ENCODE results near the gene CREB1. TPM values are rescaled to one million over a fixed set of nuclear protein-coding genes. Genes with fewer than 3 reads are reported as not detected.
A peak's percentile ranks its signal among the peaks of the same experiment; 100 is the strongest.
"Not testable (repeated sequence)": the region's sequence is repeated elsewhere in the genome, so short reads cannot be mapped to it uniquely, and the experiment has no call there.

CREB1 gene
- polyA plus RNA-seq, 3 donors = 73.6 to 84.9 (median 76.3) TPM

DNA sequence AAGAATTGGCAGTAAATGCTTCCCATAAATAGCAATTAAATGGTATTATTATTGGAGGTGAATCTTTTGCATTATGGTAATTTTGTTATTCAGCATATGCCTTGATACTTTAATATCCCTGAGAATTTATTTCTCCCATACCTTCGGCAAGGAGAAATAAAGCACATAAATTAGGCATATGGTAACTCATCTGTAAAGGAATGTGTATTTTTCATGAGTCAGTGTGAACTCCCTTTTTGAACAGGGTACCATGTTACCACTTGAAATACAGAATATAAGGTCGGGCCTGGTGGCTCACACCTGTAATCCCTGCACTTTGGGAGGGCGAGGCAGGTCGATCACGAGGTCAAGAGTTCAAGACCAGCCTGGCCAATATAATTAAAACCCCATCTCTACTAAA, 77.1 kb downstream of the CREB1 start:
- DNase-seq (ENCODE audit: low read depth in 3 of 3, low spot score in 2 of 3) = no peak

DNA sequence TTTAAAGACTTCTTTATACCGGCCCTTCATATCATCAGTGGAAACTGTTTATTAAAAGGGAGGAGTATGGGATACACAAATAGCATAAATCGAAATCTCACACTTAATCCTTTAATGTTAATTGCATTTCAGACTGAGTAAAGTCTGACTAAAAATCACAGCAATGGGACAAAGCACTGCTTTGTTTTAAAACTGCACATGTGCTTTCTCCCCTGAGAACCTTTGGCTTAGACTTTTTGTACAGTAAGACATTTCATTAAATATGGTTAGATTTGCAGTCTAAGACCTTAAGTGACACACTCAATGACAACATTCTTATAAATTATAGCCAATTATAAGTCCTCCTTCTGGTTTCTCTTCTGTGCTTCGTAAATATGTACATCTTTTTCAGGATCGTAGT, 83.0 kb downstream of the CREB1 start:
- no peak for DNase-seq (ENCODE audit: low read depth in 3 of 3, low spot score in 2 of 3)

DNA sequence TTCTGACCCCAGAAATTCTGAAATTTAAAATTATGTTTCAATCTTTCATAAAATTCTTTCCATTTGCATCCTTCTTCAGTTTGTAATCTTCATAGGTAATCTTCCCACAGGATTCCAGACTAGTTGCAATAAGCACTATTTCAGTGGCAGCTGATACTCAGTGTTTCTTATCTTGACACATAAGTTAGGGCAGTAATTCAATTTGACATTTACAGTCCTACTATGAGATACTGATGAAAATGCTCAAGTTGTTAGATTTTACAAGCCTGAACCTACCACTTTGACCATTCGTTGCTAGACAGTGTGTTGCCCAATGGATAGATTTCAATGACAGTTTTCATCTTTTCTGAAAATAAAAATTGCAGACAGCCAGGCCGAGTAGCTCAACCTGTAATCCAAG, 85.1 kb downstream of the CREB1 start:
- no peak for DNase-seq (ENCODE audit: low read depth in 3 of 3, low spot score in 2 of 3)

DNA sequence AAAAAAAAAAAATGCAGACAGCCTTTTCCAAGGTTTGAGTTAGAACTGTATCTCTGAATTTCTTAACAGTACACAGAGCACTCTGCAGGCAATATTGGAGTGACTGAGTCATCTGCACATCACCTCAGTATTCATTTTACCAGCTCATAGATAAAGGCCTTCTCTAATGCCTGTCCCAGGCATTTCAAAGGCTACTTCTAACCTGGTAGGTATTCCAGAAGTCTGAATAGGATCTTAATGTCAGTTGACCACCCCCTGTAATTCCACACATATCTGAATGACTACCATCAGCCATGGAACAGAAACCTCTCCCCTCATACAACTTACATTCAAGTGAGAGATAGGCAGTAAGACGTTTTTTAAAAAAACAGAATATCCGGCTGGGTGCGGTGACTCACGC, 86.4 kb downstream of the CREB1 start:
- no peak for DNase-seq (ENCODE audit: low read depth in 3 of 3, low spot score in 2 of 3)

DNA sequence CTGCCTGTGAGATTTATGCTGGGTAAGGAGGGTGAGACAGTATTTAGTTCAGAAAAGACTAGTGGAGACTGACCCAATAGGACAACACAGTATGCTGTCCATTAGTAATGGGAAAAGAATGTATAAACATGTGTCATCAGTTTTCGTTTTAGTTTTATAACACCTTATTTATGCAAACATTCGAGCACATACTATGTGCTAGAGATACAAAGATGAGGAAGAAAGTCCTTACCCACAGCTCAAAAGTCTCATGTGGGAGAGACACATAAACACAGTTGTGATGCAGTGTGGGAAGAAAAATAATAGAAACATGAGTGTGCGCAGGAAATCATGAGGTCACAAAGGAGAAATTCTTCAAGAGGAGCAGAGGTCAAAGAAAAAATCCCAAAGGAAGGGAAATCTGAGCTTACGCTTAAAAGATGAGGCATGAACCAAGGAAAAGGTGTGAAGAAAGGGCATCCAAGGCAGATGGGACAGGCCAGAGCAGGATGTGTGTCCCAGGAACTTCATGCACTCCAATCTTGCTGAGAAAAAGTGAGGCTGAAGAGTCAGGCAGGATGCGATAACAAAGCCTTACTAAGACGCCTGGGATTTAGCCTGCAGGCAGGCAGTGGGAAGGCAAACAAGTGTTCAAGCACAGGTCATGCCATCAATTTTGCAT, 87.4 kb downstream of the CREB1 start:
- no peak for DNase-seq (ENCODE audit: low read depth in 3 of 3, low spot score in 2 of 3)

DNA sequence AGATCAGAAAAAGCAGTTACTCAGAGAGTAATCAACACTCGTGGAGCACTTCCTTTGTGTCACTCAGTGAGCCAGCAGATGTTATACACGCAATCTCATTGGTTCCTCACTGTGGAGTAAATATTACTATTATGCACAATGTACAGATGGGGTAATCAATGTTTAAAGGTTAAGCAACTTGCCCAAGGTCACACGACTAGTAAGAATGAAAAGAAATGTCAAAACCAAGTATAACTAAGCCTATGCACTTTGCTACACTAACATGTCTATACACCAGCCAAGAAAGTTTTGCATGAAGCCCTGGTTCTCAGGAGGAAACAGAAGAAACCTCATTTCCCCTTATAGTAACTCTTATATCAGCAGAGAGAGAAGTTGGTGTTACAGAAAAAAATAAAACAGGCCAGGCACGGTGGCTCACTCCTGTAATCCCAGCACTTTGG, 90.0 kb downstream of the CREB1 start:
- DNase-seq (ENCODE audit: low read depth in 3 of 3, low spot score in 2 of 3) = no peak

DNA sequence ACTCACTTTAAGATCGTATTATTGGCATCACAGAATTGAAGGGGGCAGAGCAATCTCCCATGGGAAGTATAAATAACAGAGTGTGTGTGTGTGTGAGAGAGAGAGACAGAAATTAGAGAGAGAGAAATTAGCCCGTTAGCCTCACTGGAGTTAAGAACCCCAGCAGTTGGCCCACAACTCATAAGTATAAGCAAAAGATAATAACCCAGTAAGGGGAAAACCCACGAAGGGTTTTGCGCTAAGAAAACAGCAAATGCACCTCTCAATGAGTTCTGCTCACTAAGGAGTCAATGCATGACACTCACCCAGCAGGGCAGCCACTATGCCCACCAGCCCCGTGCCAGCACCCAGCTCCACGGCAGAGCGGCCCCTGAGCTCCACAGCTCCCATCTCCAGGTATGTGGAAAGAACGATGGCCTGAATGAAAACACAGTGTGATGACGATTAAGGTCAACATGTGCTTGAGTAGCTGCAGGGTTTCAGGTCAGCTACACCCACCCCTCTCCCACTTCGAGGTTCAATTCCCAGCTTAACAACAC, 91.8 kb downstream of the CREB1 start:
- DNase-seq (ENCODE audit: low read depth in 3 of 3, low spot score in 2 of 3) = no peak

DNA sequence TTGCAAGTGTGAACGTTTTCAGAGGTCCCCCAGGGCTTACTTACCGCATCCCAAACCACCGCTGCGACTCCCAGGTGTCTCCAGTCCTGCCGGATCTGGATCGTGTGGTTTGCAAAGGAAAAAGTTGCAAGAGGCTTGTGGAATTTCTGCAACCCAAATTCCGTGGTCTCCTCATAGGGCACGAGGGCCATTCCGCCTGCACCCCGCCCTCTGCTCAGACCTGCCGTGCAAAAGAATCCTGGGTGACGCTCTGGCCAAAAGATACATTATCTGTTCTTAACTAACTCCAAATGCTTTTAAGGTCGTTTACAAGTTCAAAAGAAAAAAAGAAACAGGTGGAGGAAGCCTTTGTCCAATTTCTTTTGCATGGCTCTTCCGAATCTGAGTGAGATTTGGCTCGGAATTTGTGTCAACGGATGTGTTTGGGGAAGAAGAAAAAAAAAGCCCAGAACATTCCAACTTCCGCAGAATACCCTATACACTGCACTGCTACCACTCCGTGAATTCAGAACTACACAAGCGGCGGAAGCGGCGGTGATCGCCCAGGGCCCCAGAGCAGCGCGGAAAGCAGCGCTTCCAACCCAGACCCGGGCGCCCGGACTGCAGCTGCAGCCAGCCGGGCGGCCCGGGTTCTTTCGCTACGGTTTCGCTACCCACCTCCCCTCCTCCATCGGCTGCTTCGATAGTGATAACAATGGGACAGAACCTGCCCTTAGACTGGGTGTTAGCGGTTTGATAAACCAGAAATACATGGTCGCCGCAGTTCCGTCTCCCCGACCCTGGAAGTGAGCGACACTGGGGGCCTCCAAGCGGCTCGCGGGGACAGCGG, 94.6 kb downstream of the CREB1 start:
- DNase-seq (ENCODE audit: low read depth in 3 of 3, low spot score in 2 of 3) = peak; percentile 34 to 50 (median 48)

DNA sequence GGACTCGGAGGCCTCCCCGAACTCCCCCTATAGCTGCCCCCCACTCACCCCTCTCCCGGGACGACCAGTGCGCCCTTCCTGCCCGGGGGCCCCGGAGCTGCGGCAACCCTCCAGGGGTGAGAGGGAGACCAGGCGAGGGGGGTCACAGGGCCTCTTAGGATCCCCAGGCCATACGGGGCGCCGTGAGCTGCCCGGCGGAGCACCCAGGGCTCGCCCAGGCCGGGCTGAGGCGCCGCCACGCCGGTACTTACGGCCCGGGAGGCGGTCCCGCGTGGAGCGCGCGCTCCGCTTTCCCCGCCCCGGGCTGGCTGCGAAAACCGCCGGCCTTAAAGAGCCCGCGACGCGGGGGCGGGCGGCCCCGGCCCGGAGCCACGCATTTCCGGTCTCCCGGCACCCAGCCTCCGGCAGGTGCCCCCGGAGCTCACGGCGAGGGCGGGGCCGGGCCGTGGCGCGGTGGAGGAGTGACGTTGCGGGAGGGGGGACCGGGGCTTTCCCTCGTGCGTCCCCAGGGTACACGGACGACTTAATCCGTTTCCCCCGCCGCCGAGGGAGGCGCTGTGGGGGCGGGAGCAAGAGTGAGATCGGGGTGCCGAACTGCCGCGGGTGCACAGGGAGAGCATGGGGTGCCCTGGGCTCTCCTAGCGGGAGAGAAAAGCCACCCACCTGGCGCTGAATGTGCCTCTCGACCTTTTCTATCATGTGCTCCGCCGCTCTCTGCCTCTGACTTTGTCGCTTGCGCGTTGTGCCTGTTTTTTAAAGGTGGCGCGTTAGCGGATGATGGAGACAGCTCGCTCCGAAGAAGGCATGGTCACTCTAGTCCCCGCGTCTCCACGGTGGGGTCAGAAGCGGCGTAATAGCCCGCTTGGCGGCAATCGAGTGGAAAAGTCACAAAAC, 95.5 kb downstream of the CREB1 start, which contains the start of gene METTL21A:
Gene METTL21A (minus strand): TSS at position 381 of the 894 bp plus-strand sequence. CDS start 1,019 bp downstream, outside the sequence.
- peak; percentile 64 to 67 (median 66) for DNase-seq (ENCODE audit: low read depth in 3 of 3, low spot score in 2 of 3)

DNA sequence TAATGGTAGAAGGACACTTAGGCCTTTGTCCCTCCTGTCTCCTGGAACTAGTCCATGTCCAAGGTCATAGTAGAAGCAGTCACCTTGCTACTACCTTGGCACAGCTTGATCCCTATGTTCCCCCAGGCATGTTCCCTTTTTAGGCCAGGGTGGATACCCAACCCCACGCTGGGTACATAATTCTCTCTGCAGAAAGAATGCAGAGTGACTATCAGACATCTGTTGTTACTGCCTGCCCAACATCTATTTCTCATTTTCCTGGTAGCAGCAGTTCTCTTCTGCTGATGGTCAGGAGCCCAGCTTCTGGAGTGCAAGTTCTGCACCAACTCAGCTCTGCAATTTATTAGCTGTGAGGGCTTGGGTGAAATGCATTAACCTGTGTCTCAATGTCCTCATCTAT, 99.8 kb downstream of the CREB1 start:
- DNase-seq (ENCODE audit: low read depth in 3 of 3, low spot score in 2 of 3) = no peak

DNA sequence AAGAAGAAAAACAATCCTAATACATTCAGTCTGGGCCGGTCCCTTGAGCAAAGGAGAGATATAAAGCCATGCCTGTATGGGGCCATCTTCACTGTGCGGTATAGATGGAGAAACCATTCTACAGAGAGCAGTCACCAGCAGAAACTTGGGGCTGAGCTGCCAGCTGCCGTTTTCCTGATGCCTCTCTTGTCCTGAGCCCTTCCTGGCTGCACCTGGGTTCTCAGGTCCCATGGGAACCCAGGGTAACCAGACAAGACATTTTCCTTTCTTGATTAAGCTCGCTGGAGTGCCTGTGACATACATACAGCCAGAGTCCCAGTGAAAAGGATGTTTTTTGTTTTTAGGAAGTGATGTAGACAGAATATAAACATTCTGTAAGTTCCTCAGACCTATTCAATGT, 100.7 kb downstream of the CREB1 start:
- DNase-seq (ENCODE audit: low read depth in 3 of 3, low spot score in 2 of 3) = no peak

DNA sequence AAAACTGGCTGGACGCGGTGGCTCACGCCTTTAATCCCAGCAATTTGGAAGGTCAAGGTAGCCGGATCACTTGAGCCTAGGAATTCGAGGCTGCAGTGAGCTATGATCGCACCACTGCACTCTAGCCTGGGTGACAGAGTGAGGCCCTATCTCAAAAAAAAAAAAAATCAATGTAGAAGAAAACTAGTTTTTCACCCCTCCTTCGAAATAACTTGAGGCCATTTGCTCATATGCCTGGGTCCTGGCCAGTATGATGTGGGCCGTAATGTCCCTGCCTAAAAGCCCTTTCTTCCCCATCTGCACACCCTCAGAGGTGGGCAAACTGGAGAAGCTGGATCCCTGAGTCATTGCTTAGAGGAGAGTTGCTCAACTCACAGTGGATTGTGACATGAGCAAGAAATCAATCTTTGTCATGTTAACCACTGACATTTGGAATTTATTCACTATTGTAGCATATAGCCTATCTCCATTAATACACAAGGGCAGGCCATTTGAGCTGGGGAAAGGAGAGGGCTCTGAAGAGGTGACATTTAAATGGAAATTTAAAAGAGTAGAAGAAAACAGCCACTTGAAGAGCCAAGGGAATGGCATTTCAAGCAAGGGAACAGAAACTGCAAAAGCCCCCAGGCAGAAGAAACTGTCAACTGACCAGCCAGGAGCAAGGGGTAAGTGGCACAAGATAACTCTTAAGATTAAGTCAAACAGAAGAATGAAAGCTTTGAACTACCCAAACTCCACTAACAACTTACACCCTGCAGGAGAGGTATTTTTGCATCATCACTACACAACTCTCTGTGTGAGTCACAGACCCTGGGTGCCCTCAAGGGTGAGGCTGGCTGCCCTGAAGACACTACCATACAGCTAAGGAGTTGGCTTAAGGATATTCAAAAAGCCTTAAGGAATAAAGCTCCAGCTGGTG, 103.1 kb downstream of the CREB1 start:
- DNase-seq (ENCODE audit: low read depth in 3 of 3, low spot score in 2 of 3) = no peak

DNA sequence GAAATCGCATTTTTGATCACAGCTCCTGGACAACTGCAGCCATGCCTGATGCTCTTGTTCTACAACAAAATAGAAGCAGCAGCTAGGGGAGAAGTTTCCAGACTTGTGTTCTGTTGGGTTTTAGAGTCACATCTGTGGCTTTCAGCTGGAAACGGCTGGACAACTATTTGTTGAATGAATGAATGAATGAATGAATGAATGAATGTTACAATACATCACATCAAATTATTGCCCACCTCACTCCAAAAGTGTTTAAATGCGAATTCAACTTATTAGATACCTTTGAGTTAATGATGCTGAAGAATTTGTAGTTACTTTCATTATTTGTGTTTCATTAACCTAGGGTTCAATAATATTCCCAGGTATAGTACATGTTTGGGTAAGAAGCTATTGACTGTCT, 103.9 kb downstream of the CREB1 start:
- DNase-seq (ENCODE audit: low read depth in 3 of 3, low spot score in 2 of 3) = no peak

DNA sequence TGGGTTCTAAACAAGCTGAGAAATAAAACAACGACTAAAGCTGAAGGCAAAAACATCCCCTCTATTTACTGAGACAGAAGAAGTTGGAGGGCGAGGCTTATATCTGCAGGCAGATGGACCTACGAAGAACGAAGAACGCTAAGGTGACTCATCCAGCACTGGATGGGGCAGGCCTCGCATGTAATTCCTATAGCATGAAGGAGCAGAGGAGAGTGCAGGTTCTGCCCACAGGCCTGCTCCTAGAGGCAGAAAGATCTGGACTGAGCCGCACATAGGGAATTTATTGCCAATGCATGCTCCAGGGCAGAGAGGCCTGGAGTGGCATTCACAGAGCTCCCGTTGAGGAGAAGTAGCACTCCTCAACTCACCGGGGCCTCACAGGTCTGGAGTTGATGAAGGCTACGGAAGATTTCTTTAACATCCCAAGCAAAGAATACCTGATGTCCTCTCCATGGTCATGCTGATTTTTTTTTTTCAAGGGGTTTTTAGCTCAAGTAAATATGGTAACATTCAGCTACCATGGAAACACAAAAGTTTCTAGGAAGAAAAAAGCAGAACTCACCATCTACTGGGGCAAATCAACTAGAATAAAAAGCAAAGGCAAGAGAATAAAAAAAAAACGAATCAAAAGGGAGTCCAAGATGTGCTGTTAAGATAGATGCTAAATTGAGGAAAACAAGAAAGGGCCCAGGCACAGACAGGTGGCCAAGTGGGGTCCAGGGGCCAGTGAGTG, 105.9 kb downstream of the CREB1 start:
- no peak for DNase-seq (ENCODE audit: low read depth in 3 of 3, low spot score in 2 of 3)

DNA sequence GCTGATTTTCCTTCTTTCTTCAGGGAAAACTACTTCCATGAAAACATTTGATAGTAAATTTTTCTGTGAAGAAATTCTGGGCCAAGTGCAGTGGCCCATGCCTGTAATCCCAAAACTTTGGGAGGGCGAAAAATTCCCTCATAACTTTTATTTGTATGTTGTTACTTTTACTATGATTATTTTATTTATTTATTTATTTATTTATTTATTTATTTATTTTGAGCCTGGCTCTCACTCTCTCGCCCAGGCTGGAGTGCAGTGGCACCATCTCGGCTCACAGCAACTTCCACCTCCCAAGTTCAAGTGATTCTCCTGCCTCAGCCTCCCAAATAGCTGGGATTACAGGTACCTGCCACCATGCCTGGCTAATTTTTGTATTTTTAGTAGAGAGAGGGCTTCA, 109.5 kb downstream of the CREB1 start:
- not testable (repeated sequence) for DNase-seq (ENCODE audit: low read depth in 3 of 3, low spot score in 2 of 3)

DNA sequence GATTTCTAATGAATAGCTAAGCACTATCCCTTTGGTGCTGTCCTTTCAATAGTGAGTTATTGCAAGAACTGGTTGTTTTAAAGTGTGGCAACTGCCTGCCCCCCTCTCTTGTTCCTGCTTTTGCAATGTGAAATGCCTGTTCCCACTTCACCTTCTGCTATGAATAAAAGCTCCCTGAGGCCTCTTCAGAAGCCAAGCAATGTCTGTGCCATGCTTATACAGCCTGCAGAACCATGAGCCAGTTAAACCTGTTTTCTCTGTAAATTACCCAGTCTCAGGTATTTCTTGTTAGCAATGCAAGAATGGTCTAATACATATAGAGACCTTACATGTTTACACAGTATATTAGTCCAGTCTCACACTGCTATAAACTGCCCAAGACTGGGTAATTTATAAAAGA, 110.4 kb downstream of the CREB1 start:
- no peak for DNase-seq (ENCODE audit: low read depth in 3 of 3, low spot score in 2 of 3)

DNA sequence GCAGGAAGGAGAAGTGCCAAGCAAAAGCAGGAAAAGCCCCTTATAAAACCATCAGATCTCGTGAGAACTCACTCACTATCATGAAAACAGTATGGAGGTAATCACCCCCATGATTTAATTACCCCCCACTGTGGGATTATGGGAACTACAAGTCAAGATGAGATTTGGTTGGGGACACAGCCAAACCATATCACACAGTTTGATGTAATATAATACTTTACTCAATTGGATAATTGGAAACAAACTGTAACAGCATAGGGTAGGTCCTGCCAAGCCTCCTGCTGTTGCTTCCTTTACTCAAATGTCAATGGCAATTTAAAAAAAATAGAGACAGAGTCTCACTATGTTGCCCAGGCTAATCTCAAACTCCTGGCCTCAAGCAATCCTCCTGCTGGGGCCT, 110.9 kb downstream of the CREB1 start:
- DNase-seq (ENCODE audit: low read depth in 3 of 3, low spot score in 2 of 3) = no peak

DNA sequence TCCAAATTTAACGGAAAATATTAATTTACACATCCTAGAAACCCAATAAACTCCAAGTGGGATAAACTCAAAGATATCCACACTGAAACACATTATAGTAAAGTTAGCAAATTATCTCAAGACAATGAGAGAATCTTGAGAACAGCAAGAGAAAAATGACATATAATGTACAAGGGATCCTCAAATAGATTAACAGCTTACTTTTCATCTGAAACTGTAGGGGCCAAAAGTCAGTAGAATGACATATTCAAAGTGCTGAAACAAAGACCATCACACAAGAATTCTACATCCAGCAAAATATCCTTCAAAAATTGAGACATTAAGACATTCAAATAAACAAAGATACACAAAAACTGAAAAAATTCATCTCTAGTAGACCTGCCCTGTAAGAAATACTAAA, 114.1 kb downstream of the CREB1 start:
- DNase-seq (ENCODE audit: low read depth in 3 of 3, low spot score in 2 of 3) = no peak

DNA sequence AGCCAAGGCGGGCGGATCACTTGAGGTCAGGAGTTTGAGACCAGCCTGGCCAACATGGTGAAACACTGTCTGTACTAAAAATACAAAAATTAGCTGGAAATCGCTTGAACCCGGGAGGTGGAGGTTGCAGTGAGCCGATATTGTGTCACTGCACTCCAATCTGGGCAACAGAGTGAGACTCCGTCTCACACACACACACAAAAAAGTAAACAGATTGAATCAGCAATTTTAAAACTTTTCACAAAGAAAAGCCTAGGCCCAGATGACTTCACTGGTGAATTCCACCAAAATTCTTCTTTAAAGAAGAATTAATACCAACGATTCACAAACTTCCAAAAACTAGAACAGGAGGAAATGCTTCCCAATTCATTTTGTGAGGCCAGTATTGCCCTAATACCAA, 116.8 kb downstream of the CREB1 start:
- not testable (repeated sequence) for DNase-seq (ENCODE audit: low read depth in 3 of 3, low spot score in 2 of 3)

All from right renal cortex interstitium (tissue), 3 donors.